Loucy (cell line): ENCODE data around the gene TNC.

Experiments
- H2AFZ ChIP-seq: fragments of 200-600 bp; sonication (generic); 2 replicates; pipeline ENCODE4 v1.6.0; 2016; ENCODE audit warnings: antibody characterized with exemption, mild to moderate bottlenecking, low read length, moderate library complexity
- H3F3A ChIP-seq: fragments of 200-600 bp; 2 replicates; pipeline ENCODE4 v1.6.0; 2016; ENCODE audit warnings: antibody characterized with exemption, low read depth, mild to moderate bottlenecking
- H3K27me3 ChIP-seq: fragments of 200-600 bp; sonication (generic); 2 replicates; pipeline ENCODE4 v1.6.1; 2014; ENCODE audit warnings: low read length, mild to moderate bottlenecking; ENCODE audit not compliant: insufficient read depth, poor library complexity, severe bottlenecking
- H3K36me3 ChIP-seq: fragments of 200-600 bp; sonication (generic); 2 replicates; pipeline ENCODE4 v1.6.1; 2016; ENCODE audit warnings: low read length; ENCODE audit not compliant: insufficient read depth
- H3K4me1 ChIP-seq: fragments of 200-600 bp; sonication (generic); 2 replicates; pipeline ENCODE4 v1.5.1; 2014; ENCODE audit warnings: low read length, mild to moderate bottlenecking; ENCODE audit not compliant: insufficient read depth, poor library complexity, severe bottlenecking
- H3K4me2 ChIP-seq: fragments of 200-600 bp; sonication (generic); 2 replicates; pipeline ENCODE4 v1.6.0; 2014; ENCODE audit warnings: antibody characterized with exemption, low read length, low read depth, mild to moderate bottlenecking; ENCODE audit not compliant: poor library complexity, severe bottlenecking
- H3K4me3 ChIP-seq: fragments of 200-600 bp; sonication (generic); 2 replicates; pipeline ENCODE4 v1.5.1; 2014; ENCODE audit warnings: low read length, mild to moderate bottlenecking, mixed read lengths; ENCODE audit not compliant: poor library complexity, severe bottlenecking
- H3K79me2 ChIP-seq: fragments of 200-600 bp; sonication (generic); 2 replicates; pipeline ENCODE4 v1.6.1; 2014; ENCODE audit warnings: low read length; ENCODE audit not compliant: insufficient read depth
- H3K9ac ChIP-seq: fragments of 200-600 bp; sonication (generic); 2 replicates; pipeline ENCODE4 v1.6.0; 2014; ENCODE audit warnings: mild to moderate bottlenecking, low read depth, low read length, moderate library complexity; ENCODE audit not compliant: poor library complexity, severe bottlenecking
- H3K9me2 ChIP-seq: fragments of 200-600 bp; sonication (generic); replicated peaks from 2 replicates; pipeline ENCODE4 v1.6.1; 2016; ENCODE audit warnings: low read depth, low read length, mixed read lengths
- H3K9me3 ChIP-seq: fragments of 200-600 bp; sonication (generic); 2 replicates; pipeline ENCODE4 v1.6.1; 2014; ENCODE audit warnings: mild to moderate bottlenecking, antibody characterized with exemption, low read length, low read depth; ENCODE audit not compliant: insufficient read depth
- H4K20me1 ChIP-seq: fragments of 200-600 bp; sonication (generic); 2 replicates; pipeline ENCODE4 v1.6.0; 2014; ENCODE audit warnings: antibody characterized with exemption, low read length, mild to moderate bottlenecking; ENCODE audit not compliant: insufficient read depth, poor library complexity, severe bottlenecking
- CTCF ChIP-seq: fragments of 200-600 bp; sonication (generic); conservative IDR thresholded peaks from 2 replicates; pipeline ENCODE4 v1.5.1; 2014; ENCODE audit warnings: mild to moderate bottlenecking, antibody characterized with exemption, low read length
- EZH2phosphoT487 ChIP-seq: fragments of 200-600 bp; IDR thresholded peaks from 2 replicates; pipeline ENCODE4 v1.6.1; 2018; ENCODE audit warnings: antibody characterized with exemption, mild to moderate bottlenecking, moderate library complexity, borderline replicate concordance

The TNC gene

GRCh38 chr9:115071176-115071575, 46.8 kb downstream of the TNC start:
- Histone ChIP-seq H3K4me1 (no peaks in the 10 kb centered on the region), H3K9me3 (no peaks in the 10 kb centered on the region), H3K79me2 (no peaks in the 10 kb centered on the region), H3K36me3 (no peaks in the 10 kb centered on the region), H3K4me3 (no peak overlapping the region), H4K20me1 (no peaks in the 10 kb centered on the region), H2AFZ (no peak overlapping the region), H3K9ac (no peak overlapping the region), H3K27me3 (no peaks in the 10 kb centered on the region), H3K9me2 (no peaks in the 10 kb centered on the region), H3F3A (no peaks in the 10 kb centered on the region), H3K4me2 (no peak overlapping the region)
- TF ChIP-seq EZH2phosphoT487: no peak
- no peak for TF ChIP-seq CTCF

GRCh38 chr9:115069771-115070170, 48.2 kb downstream of the TNC start:
- Histone ChIP-seq H3K36me3 (no peaks in the 10 kb centered on the region), H3K79me2 (no peaks in the 10 kb centered on the region), H3K4me3 (no peak overlapping the region), H3K9me2 (no peaks in the 10 kb centered on the region), H3F3A (no peaks in the 10 kb centered on the region), H3K4me1 (no peaks in the 10 kb centered on the region), H3K9me3 (no peaks in the 10 kb centered on the region), H2AFZ (no peak overlapping the region), H4K20me1 (no peaks in the 10 kb centered on the region), H3K27me3 (no peaks in the 10 kb centered on the region), H3K9ac (no peak overlapping the region), H3K4me2 (no peak overlapping the region)
- TF ChIP-seq EZH2phosphoT487 (no peak), CTCF (no peak)

- no peak overlapping the region for H3K9ac ChIP-seq
- no peaks in the 10 kb centered on the region for H3K9me2 ChIP-seq
- no peaks in the 10 kb centered on the region for H3K27me3 ChIP-seq
- H3F3A ChIP-seq: no peaks in the 10 kb centered on the region
- no peaks in the 10 kb centered on the region for H3K4me1 ChIP-seq
- H3K4me3 ChIP-seq: no peak overlapping the region
- no peaks in the 10 kb centered on the region for H3K36me3 ChIP-seq
- no peaks in the 10 kb centered on the region for H4K20me1 ChIP-seq
- no peaks in the 10 kb centered on the region for H3K79me2 ChIP-seq
- H2AFZ ChIP-seq: no peak overlapping the region
- no peak for TF ChIP-seq EZH2phosphoT487
- TF ChIP-seq CTCF: no peak
- H3K4me2 ChIP-seq: no peak overlapping the region
- H3K9me3 ChIP-seq: no peaks in the 10 kb centered on the region
Observed at GRCh38 chr9:115069302-115069701, 48.7 kb downstream of the TNC start.
